GM12878 (cell line): ENCODE results near the gene RPUSD1. TPM values are rescaled to one million over a fixed set of nuclear protein-coding genes. Genes with fewer than 3 reads are reported as not detected.

Source experiments
- ATAC-seq: fragments of 200-7000 bp; cut with Tn5 transposase; 3 replicates; pipeline ENCODE4 v1.9.1; 2020; ENCODE audit warnings: mild to moderate bottlenecking, moderate library complexity
- BruUV-seq: library from RNA; stranded (reverse); fragments of 400-500 nt; replicated peaks from 2 replicates; lab custom pipeline; 2021; lab: Mats Ljungman, UMichigan
- CTCF ChIA-PET: fragments of 300-600 bp; sonication (Branson Sonifier 250); formaldehyde crosslinking; extraction: SDS; loops from one replicate; lab custom pipeline; 2021; ENCODE audit warnings: inconsistent platforms; lab: Yijun Ruan, JAX
- POLR2A ChIA-PET: fragments of 350-600 bp; formaldehyde crosslinking; extraction: SDS; loops from one replicate; lab custom pipeline; 2021; ENCODE audit warnings: inconsistent platforms; lab: Charles Lee
- RAD21 ChIA-PET: fragments of 300-600 bp; sonication (Branson Sonifier 250); formaldehyde crosslinking; loops from one replicate; lab custom pipeline; 2023; ENCODE audit warnings: antibody characterized with exemption; ENCODE audit not compliant: unreplicated experiment; lab: Charles Lee
- SMC1A ChIA-PET: fragments of 300-600 bp; sonication (Branson Sonifier 250); formaldehyde crosslinking; loops from one replicate; lab custom pipeline; 2023; ENCODE audit not compliant: unreplicated experiment, uncharacterized antibody; lab: Charles Lee
- DNase-seq: peaks from one replicate; pipeline ENCODE4 v3.0.0-alpha.2; 2011; ENCODE audit warnings: low read depth, low spot score
- FAIRE-seq: peaks from 3 replicates; lab custom pipeline; 2011; peaks lifted over from hg19 to GRCh38; lab: Jason Lieb, UNC
- H2AFZ ChIP-seq: 2 replicates; pipeline ENCODE4 v1.6.0; 2011; ENCODE audit warnings: low read depth, low read length, control low read depth; ENCODE audit not compliant: control insufficient read depth
- H3K27ac ChIP-seq: 2 replicates; pipeline ENCODE4 v1.5.1; 2011; ENCODE audit warnings: control low read depth; ENCODE audit not compliant: control insufficient read depth, insufficient read depth
- H3K27me3 ChIP-seq, 2 experiments: replicated peaks in 1 of 2; 2 replicates each; pipeline versions ENCODE4 v1.6.0 to v1.6.1; 2011; ENCODE audit warnings: low read length in 1 of 2; ENCODE audit not compliant: control insufficient read depth in 2 of 2, insufficient read depth in 2 of 2
- H3K36me3 ChIP-seq, 2 experiments: 2 replicates each; pipeline ENCODE4 v1.5.1; 2011; ENCODE audit warnings: low read length in 1 of 2; ENCODE audit not compliant: control insufficient read depth in 2 of 2, insufficient read depth in 2 of 2
- H3K4me1 ChIP-seq: 2 replicates; pipeline ENCODE4 v1.6.1; 2011; ENCODE audit warnings: mild to moderate bottlenecking, low read length, moderate library complexity, mixed read lengths; ENCODE audit not compliant: control insufficient read depth, insufficient read depth
- H3K4me2 ChIP-seq: 2 replicates; pipeline ENCODE4 v1.6.0; 2011; ENCODE audit warnings: control low read depth; ENCODE audit not compliant: control insufficient read depth, insufficient read depth
- H3K4me3 ChIP-seq: fragments of 200-600 bp; sonication (generic); 2 replicates; pipeline ENCODE4 v1.5.1; 2016
- H3K79me2 ChIP-seq: 2 replicates; pipeline ENCODE4 v1.6.0; 2011; ENCODE audit warnings: low read length; ENCODE audit not compliant: control insufficient read depth, insufficient read depth
- H3K9ac ChIP-seq: 2 replicates; pipeline ENCODE4 v1.8.0; 2011; ENCODE audit warnings: low read length, control low read depth, mixed read lengths; ENCODE audit not compliant: control insufficient read depth, insufficient read depth
- H3K9me3 ChIP-seq: replicated peaks from 3 replicates; pipeline ENCODE4 v1.5.1; 2011; ENCODE audit warnings: mild to moderate bottlenecking, low read length; ENCODE audit not compliant: control insufficient read depth, insufficient read depth
- H4K20me1 ChIP-seq: 2 replicates; pipeline ENCODE4 v1.6.0; 2011; ENCODE audit not compliant: control insufficient read depth, insufficient read depth
- CHD2 ChIP-seq: IDR thresholded peaks from 2 replicates; pipeline ENCODE4 v1.6.1; 2011; ENCODE audit warnings: low read depth, low read length, improper control_type of control experiment, borderline replicate concordance
- FOXM1 ChIP-seq: IDR thresholded peaks from 2 replicates; pipeline ENCODE4 v1.6.1; 2012; ENCODE audit warnings: low read depth, mild to moderate bottlenecking, inconsistent platforms, low read length, moderate library complexity
- ZBTB4 ChIP-seq: fragments of 450-650 bp; formaldehyde crosslinking; IDR thresholded peaks from 2 replicates; pipeline ENCODE4 v1.4.0; 2022; ENCODE audit warnings: mild to moderate bottlenecking, moderate library complexity
- WGBS: methylation state at CpG from one replicate; pipeline ENCODE4 v1.1.6; 2016; ENCODE audit warnings: low lambda C conversion rate; ENCODE audit not compliant: insufficient replicate concordance, insufficient coverage; ENCODE audit errors: missing lambda C conversion rate; 5-methylcytosine and 5-hydroxymethylcytosine counted together
- in situ Hi-C: fragments of 300-500 bp; cut with MboI; formaldehyde crosslinking; loops from 9 replicates; pipeline ENCODE4 v1.14.3; 2018; ENCODE audit warnings: mixed read lengths
- intact Hi-C: fragments of 100-400 bp; cut with micrococcal nuclease; formaldehyde crosslinking; loops from one replicate; pipeline ENCODE4 v1.14.2; 2022; ENCODE audit not compliant: unreplicated experiment
- polyA plus RNA-seq, 11 experiments: library from polyadenylated mRNA; depleted of rRNA in 4 of 11; unstranded in 6 of 11; stranded (reverse) in 5 of 11; fragments of >200 nt; fragmentation: Nextera tagmentation in 4 of 11; fragmentation: Illumina TruSeq in 1 of 11; extraction: Ambion mirVana in 4 of 11; extraction: Trizol in 1 of 11; gene quantifications; 1 replicate in 1 of 11; 2 replicates in 10 of 11; pipeline versions ENCODE4 v1.2.1 to v1.2.3, GENCODE V29; 2011 to 2016; ENCODE audit warnings: inconsistent platforms in 2 of 11, missing spikeins in 2 of 11, low read depth in 1 of 11
- total RNA-seq, 4 experiments: library from RNA; depleted of rRNA in 3 of 4; stranded (reverse); fragments of >200 nt in 3 of 4; fragmentation: Illumina TruSeq in 1 of 4; extraction: Trizol in 1 of 4; gene quantifications; 2 replicates each; pipeline versions ENCODE4 v1.2.1 to v1.2.3, GENCODE V29; 2013 to 2021
- TF ChIP-seq, protein P1 (sequence below): IDR thresholded peaks from 2 replicates; pipeline ENCODE4 v1.6.1; 2011; ENCODE audit warnings: mild to moderate bottlenecking, low read depth, low read length, moderate library complexity; ENCODE audit not compliant: insufficient replicate concordance

The RPUSD1 gene
- total and polyA plus RNA-seq, 10 of the 15 experiments (the other 5 are each of a cell fraction or from before 2014, with no cell fraction given): 0.55 to 49.9 (median 21.1) TPM

DNA sequence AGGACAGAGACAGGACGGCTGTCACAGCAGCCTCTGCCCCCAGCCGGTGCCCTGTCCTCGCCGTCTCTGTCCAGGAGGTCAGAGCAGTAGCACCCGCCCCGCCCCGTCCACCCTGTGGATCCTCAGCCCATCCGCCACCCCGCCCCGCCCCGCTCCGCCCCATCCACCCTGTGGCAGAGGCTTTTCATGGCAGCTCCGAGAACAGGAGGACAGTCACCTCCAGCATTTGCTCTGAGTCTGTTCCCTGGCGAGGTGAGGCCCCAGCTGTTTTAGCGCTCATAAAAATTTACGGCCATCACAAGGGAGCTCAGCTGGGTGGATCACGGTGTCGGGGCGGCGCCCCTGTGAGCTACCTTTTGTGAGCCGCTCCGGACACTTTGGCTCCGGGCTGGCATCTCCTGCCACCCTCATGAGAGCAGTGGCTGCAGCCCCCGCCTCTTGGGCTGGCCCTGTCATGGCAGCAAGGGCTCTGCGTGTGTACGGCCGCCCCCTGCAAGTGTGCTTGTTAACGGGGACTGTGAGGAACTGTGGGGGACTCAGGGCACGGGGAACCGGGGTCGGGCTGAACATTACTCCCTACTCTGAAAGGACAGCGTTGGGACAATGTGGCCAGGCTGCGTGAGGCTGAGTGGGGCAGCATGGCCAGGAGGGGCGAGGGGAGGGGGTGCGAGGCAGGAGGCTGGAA is 44.6 kb upstream of the RPUSD1 start:
- ChIA-PET SMC1A (no interaction called here), CTCF (no interaction called here), POLR2A (no interaction called here), RAD21 (no interaction called here)
- no peak overlapping the region for H3K27ac ChIP-seq
- no peak overlapping the region for H3K4me2 ChIP-seq
- BruUV-seq: no TSS peak
- DNase-seq (no peak), ATAC-seq (no peak), FAIRE-seq (no peak)
- H3K36me3 ChIP-seq: no peaks in the 10 kb centered on the region
- no peaks in the 10 kb centered on the region for H3K79me2 ChIP-seq
- no peaks in the 10 kb centered on the region for H4K20me1 ChIP-seq
- H3K27me3 ChIP-seq: no peaks in the 10 kb centered on the region
- H3K9me3 ChIP-seq: peaks cover 2% of the 10 kb centered on the region; the same call in 1 of the 3 replicates
- H2AFZ ChIP-seq: no peak overlapping the region
- 62% methylated on average over 27 of the region's 35 CpGs for WGBS
- in situ Hi-C loops (no loop called here), intact Hi-C loops (no loop called here)
- no peak overlapping the region for H3K4me3 ChIP-seq
- H3K9ac ChIP-seq: no peak overlapping the region
- TF ChIP-seq, protein P1, sequence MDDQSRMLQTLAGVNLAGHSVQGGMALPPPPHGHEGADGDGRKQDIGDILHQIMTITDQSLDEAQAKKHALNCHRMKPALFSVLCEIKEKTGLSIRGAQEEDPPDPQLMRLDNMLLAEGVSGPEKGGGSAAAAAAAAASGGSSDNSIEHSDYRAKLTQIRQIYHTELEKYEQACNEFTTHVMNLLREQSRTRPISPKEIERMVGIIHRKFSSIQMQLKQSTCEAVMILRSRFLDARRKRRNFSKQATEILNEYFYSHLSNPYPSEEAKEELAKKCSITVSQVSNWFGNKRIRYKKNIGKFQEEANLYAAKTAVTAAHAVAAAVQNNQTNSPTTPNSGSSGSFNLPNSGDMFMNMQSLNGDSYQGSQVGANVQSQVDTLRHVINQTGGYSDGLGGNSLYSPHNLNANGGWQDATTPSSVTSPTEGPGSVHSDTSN: no peak
- TF ChIP-seq FOXM1 (no peak), CHD2 (no peak), ZBTB4 (CRISPR knock-in tag) (no peak)
- H3K4me1 ChIP-seq: no peaks in the 10 kb centered on the region
